IMR-90 (cell line): Measurements from ENCODE around the gene APOBEC3F. TPM values are rescaled to one million over a fixed set of nuclear protein-coding genes. Genes with fewer than 3 reads are reported as not detected.
"Not testable (repeated sequence)": the region's sequence is repeated elsewhere in the genome, so short reads cannot be mapped to it uniquely, and the experiment has no call there.

Source experiments
- ATAC-seq: fragments of 200-7000 bp; cut with Tn5 transposase; 2 replicates; pipeline ENCODE4 v1.9.1; 2020; ENCODE audit warnings: low read depth, mild to moderate bottlenecking, moderate library complexity
- Bru-seq: library from RNA; stranded (reverse); fragments of 400-500 nt; gene quantifications from one replicate; lab custom pipeline; 2021; lab: Mats Ljungman, UMichigan
- BruChase-seq, 2 experiments: library from RNA; stranded (reverse); fragments of 400-500 nt; gene quantifications; one replicate each; lab custom pipeline; 2021; lab: Mats Ljungman, UMichigan
- BruUV-seq: library from RNA; stranded (reverse); fragments of 400-500 nt; replicated peaks from 2 replicates; lab custom pipeline; 2021; lab: Mats Ljungman, UMichigan
- CTCF ChIA-PET: fragments of 300-600 bp; formaldehyde crosslinking; extraction: SDS; loops from one replicate; lab custom pipeline; 2021; ENCODE audit warnings: antibody characterized with exemption; lab: Yijun Ruan, JAX
- POLR2A ChIA-PET: fragments of 300-600 bp; sonication (Branson Sonifier 250); formaldehyde crosslinking; loops from one replicate; lab custom pipeline; 2022; ENCODE audit warnings: antibody characterized with exemption; ENCODE audit not compliant: unreplicated experiment; lab: Charles Lee
- DNase-seq: peaks from one replicate; pipeline ENCODE4 v3.0.0; 2013
- H2AFZ ChIP-seq: replicated peaks from 2 replicates; pipeline ENCODE3; 2013; ENCODE audit warnings: low read length, mild to moderate bottlenecking; ENCODE audit not compliant: poor library complexity
- H2AK5ac ChIP-seq: 2 replicates; pipeline ENCODE4 v1.6.1; 2013; ENCODE audit warnings: low read depth, low read length, inconsistent platforms
- H2AK9ac ChIP-seq: replicated peaks from 2 replicates; pipeline ENCODE3; 2013; ENCODE audit warnings: mild to moderate bottlenecking, low read depth, low read length, moderate library complexity; ENCODE audit not compliant: poor library complexity
- H2BK120ac ChIP-seq: 2 replicates; pipeline ENCODE4 v1.6.1; 2013; ENCODE audit warnings: low read depth, low read length, inconsistent platforms
- H2BK15ac ChIP-seq: 3 replicates; pipeline ENCODE4 v1.6.1; 2013; ENCODE audit warnings: low read depth, low read length, inconsistent platforms
- H2BK20ac ChIP-seq: 2 replicates; pipeline ENCODE4 v1.6.1; 2013; ENCODE audit warnings: low read depth, mild to moderate bottlenecking, inconsistent platforms, low read length, moderate library complexity
- H2BK5ac ChIP-seq: 2 replicates; pipeline ENCODE4 v1.6.1; 2013; ENCODE audit warnings: mild to moderate bottlenecking, low read depth, low read length, inconsistent platforms; ENCODE audit not compliant: poor library complexity, severe bottlenecking
- H3K14ac ChIP-seq: replicated peaks from 2 replicates; pipeline ENCODE4 v1.6.1; 2013; ENCODE audit warnings: low read depth, low read length, inconsistent platforms
- H3K18ac ChIP-seq: 2 replicates; pipeline ENCODE4 v1.6.1; 2013; ENCODE audit warnings: low read depth, low read length, control low read depth
- H3K23ac ChIP-seq: 2 replicates; pipeline ENCODE4 v1.6.1; 2013; ENCODE audit warnings: low read depth, low read length, inconsistent platforms
- H3K27ac ChIP-seq: 2 replicates; pipeline ENCODE4 v1.5.1; 2013; ENCODE audit warnings: mild to moderate bottlenecking, control low read depth, low read length; ENCODE audit not compliant: insufficient read depth
- H3K27me3 ChIP-seq: 2 replicates; pipeline ENCODE4 v1.6.1; 2013; ENCODE audit warnings: low read length; ENCODE audit not compliant: control insufficient read depth, insufficient read depth
- H3K36me3 ChIP-seq: 2 replicates; pipeline ENCODE4 v1.6.1; 2013; ENCODE audit warnings: low read length, mixed read lengths; ENCODE audit not compliant: control insufficient read depth, insufficient read depth
- H3K4ac ChIP-seq: 2 replicates; pipeline ENCODE4 v1.6.1; 2013; ENCODE audit warnings: low read depth, low read length, inconsistent platforms
- H3K4me1 ChIP-seq: 2 replicates; pipeline ENCODE4 v1.6.1; 2013; ENCODE audit warnings: low read length, mixed read lengths; ENCODE audit not compliant: control insufficient read depth, insufficient read depth
- H3K4me2 ChIP-seq: 2 replicates; pipeline ENCODE4 v1.6.1; 2013; ENCODE audit warnings: low read depth, mild to moderate bottlenecking, control low read depth, low read length, moderate library complexity
- H3K4me3 ChIP-seq: 2 replicates; pipeline ENCODE4 v1.5.1; 2013; ENCODE audit warnings: low read depth, mild to moderate bottlenecking, control low read depth, low read length, moderate library complexity; ENCODE audit not compliant: insufficient read depth
- H3K56ac ChIP-seq: 2 replicates; pipeline ENCODE4 v1.6.1; 2013; ENCODE audit warnings: low read length, inconsistent platforms; ENCODE audit not compliant: insufficient read depth; ENCODE audit errors: extremely low read depth
- H3K79me1 ChIP-seq, 2 experiments: 2 replicates each; pipeline ENCODE4 v1.6.1; 2013; ENCODE audit warnings: low read length in 2 of 2, inconsistent platforms in 1 of 2, low read depth in 1 of 2
- H3K9ac ChIP-seq: 2 replicates; pipeline ENCODE4 v1.6.1; 2013; ENCODE audit warnings: low read depth, low read length, control low read depth
- H3K9me1 ChIP-seq: 2 replicates; pipeline ENCODE4 v1.6.1; 2013; ENCODE audit warnings: low read length, inconsistent platforms; ENCODE audit not compliant: insufficient read depth
- H3K9me3 ChIP-seq: 2 replicates; pipeline ENCODE4 v1.6.1; 2013; ENCODE audit warnings: low read length; ENCODE audit not compliant: control insufficient read depth, insufficient read depth
- H4K20me1 ChIP-seq: 2 replicates; pipeline ENCODE4 v1.6.1; 2013; ENCODE audit warnings: low read length, inconsistent platforms; ENCODE audit not compliant: insufficient read depth
- H4K5ac ChIP-seq: 2 replicates; pipeline ENCODE4 v1.6.1; 2013; ENCODE audit warnings: mild to moderate bottlenecking, low read depth, low read length, control low read depth
- H4K8ac ChIP-seq, 2 experiments: 2 replicates each; pipeline ENCODE4 v1.6.1; 2013; ENCODE audit warnings: low read depth in 2 of 2, low read length in 2 of 2, control low read depth in 1 of 2, inconsistent platforms in 1 of 2
- H4K91ac ChIP-seq: 2 replicates; pipeline ENCODE4 v1.6.1; 2013; ENCODE audit warnings: low read depth, low read length, inconsistent platforms; ENCODE audit not compliant: insufficient read depth
- POLR2A ChIP-seq: IDR thresholded peaks from 2 replicates; pipeline ENCODE4 v1.6.1; 2012; ENCODE audit warnings: mild to moderate bottlenecking, low read depth, low read length
- WGBS, 2 experiments: methylation state at CpG; one replicate each; pipeline versions ENCODE4 v1.1.5 to v1.1.7; 2013; ENCODE audit warnings: missing lambda C conversion rate in 2 of 2; ENCODE audit not compliant: insufficient read length in 1 of 2; ENCODE audit errors: extremely low coverage in 2 of 2; 5-methylcytosine and 5-hydroxymethylcytosine counted together
- dilution Hi-C: fragments of 300-500 bp; cut with HindIII; formaldehyde crosslinking; loops from one replicate; pipeline ENCODE4 v1.14.3; 2018; ENCODE audit warnings: low sequenced_read_pairs; ENCODE audit not compliant: unreplicated experiment
- in situ Hi-C: fragments of 300-500 bp; cut with MboI; formaldehyde crosslinking; loops from 3 replicates; pipeline ENCODE4 v1.14.3; 2019; ENCODE audit warnings: low sequenced_read_pairs, inconsistent platforms, mixed read lengths
- intact Hi-C: fragments of 100-400 bp; cut with micrococcal nuclease; formaldehyde crosslinking; loops from 2 replicates; pipeline ENCODE4 v1.10.0; 2022
- long read RNA-seq: library from polyadenylated mRNA; unstranded; transcript quantifications from one replicate; pipeline ENCODE4 v2.0.0, GENCODE V29; 2021; ENCODE audit not compliant: unreplicated experiment
- polyA plus RNA-seq, 3 experiments: library from polyadenylated mRNA; depleted of rRNA; stranded (reverse); fragments of >200 nt; gene quantifications; 2 replicates each; pipeline ENCODE4 v1.2.3, GENCODE V29; 2012; ENCODE audit warnings: low replicate concordance in 1 of 3
- total RNA-seq: library from RNA; depleted of rRNA; stranded (reverse); fragments of >200 nt; gene quantifications from 2 replicates; pipeline ENCODE4 v1.2.3, GENCODE V29; 2012; rRNA removed

APOBEC3F gene
- total RNA-seq, result 3.4 and 4.2 TPM in 2 replicates
- polyA plus RNA-seq (2012; rRNA removed), result 8.3 and 9.1 TPM in 2 replicates
- polyA plus RNA-seq (2012; cell fraction: cytosol; rRNA removed), result 9.6 and 12.9 TPM in 2 replicates
- polyA plus RNA-seq (2012; cell fraction: nucleus; rRNA removed; ENCODE audit: low replicate concordance), result 4.2 and 4.6 TPM in 2 replicates
- Bru-seq, nascent RNA, result percentile 49 among the genes with signal in this experiment
- BruChase-seq, experiment 1, labeled RNA remaining after a 6-hour chase, result percentile 67 among the genes with signal in this experiment
- percentile 59 among the genes with signal in this experiment for BruChase-seq, experiment 2, labeled RNA remaining after a 2-hour chase
- long read RNA-seq, partial matches to known transcripts, result 1 of 3 reads
- long read RNA-seq, other reads (novel, unspliced or antisense), result 0 of 3 reads

DNA sequence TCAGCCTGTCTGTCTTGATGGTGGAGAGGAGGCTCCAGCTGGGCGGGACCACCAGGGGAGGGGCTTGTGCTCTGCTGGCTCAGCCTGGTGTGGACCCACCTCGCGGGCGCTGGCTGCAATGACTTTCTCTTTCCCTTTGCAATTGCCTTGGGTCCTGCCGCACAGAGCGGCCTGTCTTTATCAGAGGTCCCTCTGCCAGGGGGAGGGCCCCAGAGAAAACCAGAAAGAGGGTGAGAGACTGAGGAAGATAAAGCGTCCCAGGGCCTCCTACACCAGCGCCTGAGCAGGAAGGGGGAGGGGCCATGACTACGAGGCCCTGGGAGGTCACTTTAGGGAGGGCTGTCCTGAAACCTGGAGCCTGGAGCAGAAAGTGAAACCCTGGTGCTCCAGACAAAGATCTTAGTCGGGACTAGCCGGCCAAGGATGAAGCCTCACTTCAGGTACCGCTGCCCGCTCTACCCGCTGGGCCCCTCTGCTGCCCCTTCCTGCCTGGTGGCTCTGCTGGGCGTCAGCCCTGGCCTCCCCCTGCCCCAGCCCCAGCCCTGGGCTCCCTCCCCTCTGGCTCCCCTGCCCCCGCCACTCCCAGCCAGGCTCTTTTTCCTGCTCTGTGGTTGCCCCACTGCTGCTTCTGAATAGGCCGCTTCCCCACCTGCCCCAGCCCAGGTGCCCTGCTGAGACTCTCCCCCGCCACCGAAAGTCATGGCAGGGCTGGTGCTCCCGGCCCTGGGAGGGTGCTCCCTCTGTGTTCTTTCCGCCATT, at the start of gene APOBEC3F:
TSS of gene APOBEC3F (plus strand) at position 327 of the 759 bp plus-strand sequence. CDS start at position 424, 97 bp downstream.
- DNase-seq, result peak; percentile 46
- peak within 1 kb of the TSS; percentile 67 for H3K56ac ChIP-seq
- H3K4me2 ChIP-seq, result peak within 1 kb of the TSS; percentile 93
- H3K18ac ChIP-seq, result peak within 1 kb of the TSS; percentile 51; the same call in 1 of the 2 replicates
- peak within 1 kb of the TSS; percentile 84 for H3K9ac ChIP-seq
- peak within 1 kb of the TSS; percentile 95 for H3K4ac ChIP-seq
- CTCF ChIA-PET, H3K9me3 ChIP-seq, H3K27me3 ChIP-seq, POLR2A ChIA-PET, dilution Hi-C loops, H2BK20ac ChIP-seq, H4K20me1 ChIP-seq, BruUV-seq, in situ Hi-C loops, intact Hi-C loops, H3K9me1 ChIP-seq, H3K4me1 ChIP-seq: not testable (repeated sequence)
- peak within 1 kb of the TSS; percentile 82 for H3K23ac ChIP-seq
- H3K36me3 ChIP-seq, result peaks cover 14% of the 10 kb centered on the region
- H3K4me3 ChIP-seq, result peak within 1 kb of the TSS; percentile 78
- peak within 1 kb of the TSS; percentile 89 for H4K5ac ChIP-seq
- peak within 1 kb of the TSS; percentile 94 to 95 for H4K8ac ChIP-seq
- H2AK9ac ChIP-seq, result peak within 1 kb of the TSS; percentile 96
- H3K27ac ChIP-seq, result peak within 1 kb of the TSS; percentile 92
- 0 out of 3 replicates have a peak within 1 kb of the TSS, but pooled peaks have one; percentile 74 for H2BK15ac ChIP-seq
- TF ChIP-seq POLR2A, result 0 out of 2 replicates have a peak, but pooled peaks have one; percentile 23
- peak within 1 kb of the TSS; percentile 87; the same call in 1 of the 2 replicates for H2AK5ac ChIP-seq
- H2BK5ac ChIP-seq, result peak within 1 kb of the TSS; percentile 86
- peak within 1 kb of the TSS; percentile 75 for H4K91ac ChIP-seq
- H3K79me1 ChIP-seq, result peaks cover 15 to 16% of the 10 kb centered on the region in 2 experiments
- peak within 1 kb of the TSS; percentile 98 for H3K14ac ChIP-seq
- H2AFZ ChIP-seq, result peak within 1 kb of the TSS; percentile 90
- WGBS, 2 experiments, result 0% methylated on average over 2 of the region's 21 CpGs; no CpG with 5 or more reads in 1 of the 2 experiments
- peak; percentile 94 for ATAC-seq
- H2BK120ac ChIP-seq, result peak within 1 kb of the TSS; percentile 64; the same call in 1 of the 2 replicates

DNA sequence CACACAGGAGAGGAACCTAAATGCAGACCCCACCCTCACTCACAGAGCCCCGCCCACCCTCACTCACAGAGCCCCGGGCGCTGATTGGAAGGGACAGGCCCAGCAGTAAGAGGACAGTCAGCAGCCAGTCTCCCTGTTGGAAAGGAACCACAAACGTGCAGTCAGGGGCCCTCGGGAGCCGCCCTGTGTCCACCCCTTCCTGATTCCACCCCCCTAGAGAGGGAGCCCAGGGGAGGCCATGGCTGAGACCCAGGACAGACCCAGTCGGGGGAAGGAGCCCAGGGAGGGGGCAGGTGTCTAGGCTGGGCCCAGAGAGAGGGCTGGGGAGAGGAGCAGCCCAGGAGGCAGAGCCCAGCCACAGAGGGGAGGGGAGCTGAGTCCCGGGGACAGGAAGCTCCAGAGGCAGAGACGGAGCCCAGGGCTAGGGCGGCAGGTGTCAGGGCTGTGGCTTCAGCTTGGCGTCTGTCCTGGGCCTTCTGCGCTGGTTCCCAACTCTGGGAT, 47.7 kb upstream of the APOBEC3F start:
- no CpG with 5 or more reads among the region's 12 CpGs for WGBS, 2 experiments
- DNase-seq, H2AK5ac ChIP-seq, H2BK5ac ChIP-seq, H3K79me1 ChIP-seq, H2BK15ac ChIP-seq, H3K23ac ChIP-seq, H2BK20ac ChIP-seq, dilution Hi-C loops, BruUV-seq, H2BK120ac ChIP-seq, H3K4me3 ChIP-seq, CTCF ChIA-PET, intact Hi-C loops, H4K20me1 ChIP-seq, H4K8ac ChIP-seq, H4K91ac ChIP-seq, H3K56ac ChIP-seq, H3K36me3 ChIP-seq, H3K14ac ChIP-seq, H3K4me1 ChIP-seq, H2AK9ac ChIP-seq, H3K18ac ChIP-seq, H3K27me3 ChIP-seq, H3K27ac ChIP-seq, H4K5ac ChIP-seq, H3K4ac ChIP-seq, H3K9me1 ChIP-seq, H3K9me3 ChIP-seq, H2AFZ ChIP-seq, in situ Hi-C loops, H3K9ac ChIP-seq, H3K4me2 ChIP-seq: not testable (repeated sequence)
- POLR2A ChIA-PET, result interaction anchor here (0.6 kb wide), 1 partner anchor 45 kb away, joined by 3 read pairs; no protein-coding TSS in a partner anchor
- ATAC-seq, result peak; percentile 63; the same call in 1 of the 2 replicates
